GM12892 (cell line): ENCODE measurements around the gene HEATR9.

Source experiments
- POLR2A ChIP-seq: IDR thresholded peaks from 2 replicates; pipeline ENCODE4 v1.6.1; 2011; ENCODE audit warnings: low read depth, low read length, control low read depth
- POLR2AphosphoS5 ChIP-seq: IDR thresholded peaks from 2 replicates; pipeline ENCODE4 v1.6.1; 2011; ENCODE audit warnings: low read depth, low read length, control low read depth
- TAF1 ChIP-seq: IDR thresholded peaks from 2 replicates; pipeline ENCODE4 v1.6.1; 2011; ENCODE audit warnings: low read depth, mild to moderate bottlenecking, control low read depth, low read length, borderline replicate concordance

- TF ChIP-seq POLR2A, result no peak
- TF ChIP-seq TAF1, result no peak
- TF ChIP-seq POLR2AphosphoS5, result no peak
These were observed 24.1 kb downstream of the HEATR9 start for GRCh38 chr17:35844547-35844946.
